Kidney tubule cell (primary cell): ENCODE measurements around the gene YDJC.

Experiments
- DNase-seq: peaks from one replicate; pipeline ENCODE4 v3.0.0-alpha.2; 2018; ENCODE audit warnings: low spot score

The YDJC gene

GRCh38 chr22:21579474-21579851, 50.4 kb downstream of the YDJC start:
- DNase-seq, result no peak
